ENCODE results near the gene ZNF568.
A peak's percentile ranks its signal among the peaks of the same experiment; 100 is the strongest.

Gene ZNF568

GRCh38 chr19:36915992-36916830 lies at the start of gene ZNF568, which contains the start of gene ZNF829:
ZNF568 (plus strand) TSS chr19:36916332; CDS start chr19:36922771, 6,439 bp downstream.
ZNF829 (minus strand) TSS chr19:36916291; CDS start chr19:36915167, 1,124 bp downstream.
- peak; percentile 92 for DNase-seq (ENCODE audit: low spot score)

DNA sequence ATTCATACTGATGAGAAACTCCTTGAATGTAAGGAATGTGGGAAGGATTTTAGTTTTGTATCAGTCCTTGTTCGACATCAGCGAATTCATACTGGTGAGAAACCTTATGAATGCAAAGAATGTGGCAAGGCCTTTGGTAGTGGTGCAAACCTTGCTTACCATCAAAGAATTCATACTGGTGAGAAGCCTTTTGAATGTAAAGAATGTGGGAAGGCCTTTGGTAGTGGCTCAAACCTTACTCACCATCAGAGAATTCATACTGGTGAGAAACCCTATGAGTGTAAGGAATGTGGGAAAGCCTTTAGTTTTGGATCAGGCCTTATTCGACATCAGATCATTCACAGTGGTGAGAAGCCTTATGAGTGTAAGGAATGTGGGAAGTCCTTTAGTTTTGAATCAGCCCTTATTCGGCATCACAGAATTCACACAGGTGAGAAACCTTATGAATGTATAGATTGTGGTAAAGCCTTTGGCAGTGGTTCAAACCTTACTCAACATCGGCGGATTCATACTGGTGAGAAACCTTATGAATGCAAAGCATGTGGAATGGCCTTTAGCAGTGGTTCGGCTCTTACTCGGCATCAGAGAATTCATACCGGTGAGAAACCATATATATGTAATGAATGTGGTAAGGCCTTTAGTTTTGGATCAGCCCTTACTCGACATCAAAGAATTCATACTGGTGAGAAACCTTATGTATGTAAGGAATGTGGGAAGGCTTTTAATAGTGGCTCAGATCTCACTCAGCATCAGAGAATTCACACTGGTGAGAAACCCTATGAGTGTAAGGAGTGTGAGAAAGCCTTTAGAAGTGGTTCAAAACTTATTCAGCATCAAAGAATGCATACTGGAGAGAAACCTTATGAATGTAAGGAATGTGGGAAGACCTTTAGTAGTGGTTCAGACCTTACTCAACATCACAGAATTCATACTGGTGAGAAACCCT lies 38.9 kb upstream of the ZNF568 start:
- no peak for DNase-seq (ENCODE audit: low spot score)

GRCh38 chr19:36891768-36892357 lies 24.3 kb upstream of the ZNF568 start:
- DNase-seq (ENCODE audit: low spot score), result no peak

DNA sequence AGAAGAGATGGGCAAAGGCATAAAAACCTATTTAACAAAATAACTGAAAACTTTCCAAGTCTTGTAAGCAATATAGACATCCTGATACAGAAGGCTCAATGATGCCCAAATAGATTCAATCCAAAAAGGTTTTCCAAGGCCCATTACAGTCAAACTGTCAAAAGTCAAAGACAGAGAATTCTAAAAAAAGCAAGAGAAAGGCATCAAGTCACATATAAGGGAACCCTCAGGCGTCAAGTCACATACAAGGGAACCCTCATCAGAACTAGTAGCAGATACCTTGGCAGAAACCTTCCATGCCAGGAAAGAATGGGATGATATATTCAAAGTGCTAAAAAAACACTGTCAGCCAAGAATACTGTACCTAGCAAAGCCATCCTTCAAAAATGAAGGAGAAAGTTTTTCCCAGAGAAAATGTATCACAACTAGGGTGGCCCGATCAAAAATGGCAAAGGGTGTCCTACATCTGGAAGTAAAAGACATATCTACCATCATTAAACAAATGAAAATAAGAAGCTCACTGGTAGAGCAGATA lies 21.2 kb upstream of the ZNF568 start:
- no peak for DNase-seq (ENCODE audit: low spot score)

DNA sequence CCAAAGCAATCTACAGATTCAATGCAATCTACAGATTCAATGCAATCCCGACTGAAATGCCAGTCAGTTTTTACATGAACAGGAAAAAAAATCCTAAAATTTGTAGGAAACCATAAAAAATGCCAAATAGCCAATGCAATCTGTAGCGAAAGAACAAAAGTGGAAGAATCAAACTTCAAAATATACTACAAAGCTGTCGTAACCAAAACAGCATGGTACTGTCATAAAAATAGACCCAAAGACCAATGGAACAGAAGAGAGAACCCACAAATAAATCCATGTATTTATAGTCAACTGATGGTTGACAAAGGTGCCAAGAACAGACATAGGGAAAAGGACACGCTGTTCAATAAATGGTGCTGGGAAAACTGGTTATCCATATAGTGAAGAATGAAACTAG lies 17.7 kb upstream of the ZNF568 start:
- no peak for DNase-seq (ENCODE audit: low spot score)

GRCh38 chr19:36916991-36917390 lies 859 bp downstream of the ZNF568 start:
- DNase-seq (ENCODE audit: low spot score), result peak; percentile 31

DNA sequence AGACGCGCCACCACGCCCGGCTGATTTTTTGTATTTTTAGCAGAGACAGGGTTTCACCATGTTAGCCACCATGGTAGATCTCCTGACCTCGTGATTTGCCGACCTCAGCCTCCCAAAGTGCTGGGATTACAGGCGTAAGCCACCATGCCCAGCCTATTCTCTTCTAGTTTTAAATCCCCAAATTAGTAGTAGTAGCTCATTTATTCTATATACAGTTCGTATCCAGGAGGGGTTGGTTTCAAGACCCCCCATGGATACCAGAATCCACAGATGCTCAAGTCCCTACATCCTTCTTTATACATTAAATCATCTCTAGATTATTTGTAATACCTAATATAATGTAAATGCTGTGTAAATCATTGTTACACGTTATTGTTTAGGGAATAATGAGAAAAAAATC lies 2.0 kb downstream of the ZNF568 start:
- no peak for DNase-seq (ENCODE audit: low spot score)

GRCh38 chr19:36931684-36932083 lies 15.6 kb downstream of the ZNF568 start:
- DNase-seq (ENCODE audit: low spot score), result no peak

GRCh38 chr19:36939153-36939552 lies 23.0 kb downstream of the ZNF568 start:
- peak; percentile 2 for DNase-seq (ENCODE audit: low spot score)

DNA sequence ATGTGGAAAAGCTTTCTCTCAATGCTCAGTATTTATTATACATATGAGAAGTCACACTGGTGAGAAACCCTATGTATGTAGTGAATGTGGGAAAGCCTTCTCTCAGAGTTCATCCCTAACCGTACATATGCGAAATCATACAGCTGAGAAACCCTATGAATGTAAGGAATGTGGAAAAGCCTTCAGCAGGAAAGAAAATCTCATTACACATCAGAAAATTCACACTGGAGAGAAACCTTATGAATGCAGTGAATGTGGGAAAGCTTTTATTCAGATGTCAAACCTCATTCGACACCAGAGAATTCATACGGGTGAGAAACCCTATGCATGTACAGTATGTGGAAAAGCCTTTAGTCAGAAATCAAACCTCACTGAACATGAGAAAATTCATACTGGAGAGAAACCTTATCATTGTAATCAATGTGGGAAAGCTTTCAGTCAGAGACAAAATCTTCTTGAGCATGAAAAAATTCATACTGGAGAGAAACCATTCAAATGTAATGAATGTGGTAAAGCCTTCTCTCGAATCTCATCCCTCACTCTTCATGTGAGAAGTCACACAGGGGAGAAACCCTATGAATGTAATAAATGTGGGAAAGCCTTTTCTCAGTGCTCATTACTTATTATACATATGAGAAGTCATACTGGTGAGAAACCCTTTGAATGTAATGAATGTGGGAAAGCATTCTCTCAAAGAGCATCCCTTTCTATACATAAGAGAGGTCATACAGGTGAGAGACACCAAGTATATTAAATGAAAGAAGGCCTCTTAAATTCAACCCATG lies 34.4 kb downstream of the ZNF568 start:
- DNase-seq (ENCODE audit: low spot score), result no peak

- no peak for DNase-seq (ENCODE audit: low spot score)
Measured at GRCh38 chr19:36962346-36962745, 46.2 kb downstream of the ZNF568 start.

DNA sequence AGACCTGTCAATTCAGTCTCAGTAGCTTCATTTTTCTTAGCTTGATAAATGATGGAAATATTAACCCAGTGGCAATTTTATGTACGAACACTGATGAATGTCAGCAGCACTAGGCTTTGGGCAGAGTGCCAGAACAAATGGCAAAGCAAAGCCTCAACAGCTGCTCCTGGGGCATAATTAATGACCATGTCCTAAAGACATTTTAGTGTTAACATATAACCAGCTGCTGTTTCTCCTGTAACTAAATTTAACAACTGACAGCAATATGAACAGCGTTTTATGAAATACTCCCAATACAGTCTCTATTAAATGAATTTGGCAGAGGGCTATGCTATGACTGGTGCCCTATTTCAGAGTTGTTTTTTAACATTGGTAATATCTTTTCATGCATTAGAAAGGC lies 47.1 kb downstream of the ZNF568 start:
- DNase-seq (ENCODE audit: low spot score), result no peak

GRCh38 chr19:36972571-36972970 lies 56.4 kb downstream of the ZNF568 start:
- no peak for DNase-seq (ENCODE audit: low spot score)

DNA sequence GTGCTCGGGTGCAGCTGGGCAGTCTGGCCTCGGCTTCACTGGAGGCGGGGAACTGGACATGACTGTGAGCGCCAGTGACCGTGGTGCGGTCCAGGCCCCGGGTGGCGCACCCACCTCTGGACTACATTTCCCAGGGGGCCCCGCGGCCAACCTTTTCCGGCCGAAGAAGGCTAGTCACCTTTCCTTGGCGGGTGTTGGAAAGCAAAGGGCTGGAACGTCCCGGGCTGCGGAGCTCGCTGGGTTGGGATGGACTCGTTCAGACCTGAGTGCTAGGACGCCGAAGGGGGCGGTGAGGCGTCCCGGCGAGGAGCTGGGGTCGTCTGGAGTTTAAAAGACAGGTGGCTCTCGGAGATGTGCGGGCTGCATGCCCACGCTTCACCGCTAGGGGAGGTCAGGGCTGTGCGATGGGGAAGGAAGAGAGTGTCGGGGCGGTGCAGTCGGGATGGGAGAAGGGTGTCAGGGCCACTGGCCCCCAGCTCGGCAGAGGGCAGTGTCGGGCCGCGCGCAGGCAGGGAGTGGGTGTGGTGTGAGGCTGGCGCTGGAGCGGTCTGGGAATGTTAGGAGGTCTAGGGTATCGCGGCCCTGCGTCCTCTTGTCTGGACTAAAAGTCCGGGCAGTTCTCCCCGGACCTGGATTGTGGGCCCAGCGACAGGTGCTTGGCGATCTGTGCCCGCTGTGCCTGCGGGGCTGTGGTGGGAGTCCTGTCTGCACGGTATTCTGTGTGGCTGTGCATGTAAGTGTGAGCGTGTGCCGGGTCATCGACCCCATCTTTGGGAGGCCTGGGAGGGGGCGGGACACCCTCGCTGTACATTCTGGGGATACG lies 57.1 kb downstream of the ZNF568 start:
- peak; percentile 88 for DNase-seq (ENCODE audit: low spot score)

- peak; percentile 5 for DNase-seq (ENCODE audit: low spot score)
Measured at GRCh38 chr19:36973844-36974195, 57.7 kb downstream of the ZNF568 start.

GRCh38 chr19:36986131-36986530 lies 70.0 kb downstream of the ZNF568 start:
- no peak for DNase-seq (ENCODE audit: low spot score)

GRCh38 chr19:36986601-36987000 lies 70.5 kb downstream of the ZNF568 start:
- DNase-seq (ENCODE audit: low spot score), result no peak

DNA sequence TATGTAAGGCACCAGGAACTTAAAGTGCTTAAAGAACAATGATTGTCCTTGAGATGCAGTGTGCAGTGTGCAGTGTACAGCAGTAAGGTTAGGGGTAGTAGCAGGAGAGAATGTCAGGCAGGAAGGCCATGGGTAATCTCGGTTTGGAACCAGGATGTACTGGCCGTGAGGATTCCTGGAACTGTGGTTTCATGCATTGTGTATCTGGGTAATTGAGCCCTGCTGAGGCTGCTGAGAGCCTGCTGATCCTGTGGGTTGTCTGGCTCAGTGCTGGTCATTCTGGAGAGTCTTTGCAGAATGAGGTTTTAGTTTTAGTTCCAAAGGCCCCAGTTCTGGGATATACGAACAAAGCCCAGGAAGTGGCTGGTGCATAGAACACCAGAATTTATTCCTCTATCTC lies 71.0 kb downstream of the ZNF568 start:
- no peak for DNase-seq (ENCODE audit: low spot score)

DNA sequence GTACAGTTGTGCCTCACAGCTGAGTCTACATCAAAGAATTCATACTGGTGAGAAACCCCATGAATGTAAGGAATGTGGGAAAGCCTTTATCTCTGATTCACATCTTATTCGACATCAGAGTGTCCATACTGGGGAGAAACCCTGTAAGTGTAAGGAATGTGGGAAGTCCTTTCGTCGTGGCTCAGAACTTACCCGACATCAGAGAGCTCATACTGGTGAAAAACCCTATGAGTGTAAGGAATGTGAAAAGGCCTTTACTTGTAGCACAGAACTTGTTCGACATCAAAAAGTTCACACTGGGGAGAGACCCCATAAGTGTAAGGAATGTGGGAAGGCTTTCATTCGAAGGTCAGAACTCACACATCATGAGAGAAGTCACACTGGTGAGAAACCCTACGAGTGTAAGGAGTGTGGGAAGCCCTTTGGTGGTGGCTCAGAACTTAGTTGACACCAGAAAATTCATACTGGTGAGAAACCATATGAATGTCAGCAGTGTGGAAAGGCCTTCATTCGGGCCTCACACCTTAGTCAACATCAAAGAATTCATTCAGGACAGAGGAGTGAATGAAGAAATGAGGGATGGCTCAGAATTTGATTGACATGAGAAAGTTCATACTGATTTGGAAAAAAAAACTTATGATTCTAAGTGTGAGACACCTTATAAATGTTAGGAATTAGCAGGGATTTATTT lies 81.2 kb downstream of the ZNF568 start:
- DNase-seq (ENCODE audit: low spot score), result no peak

DNA sequence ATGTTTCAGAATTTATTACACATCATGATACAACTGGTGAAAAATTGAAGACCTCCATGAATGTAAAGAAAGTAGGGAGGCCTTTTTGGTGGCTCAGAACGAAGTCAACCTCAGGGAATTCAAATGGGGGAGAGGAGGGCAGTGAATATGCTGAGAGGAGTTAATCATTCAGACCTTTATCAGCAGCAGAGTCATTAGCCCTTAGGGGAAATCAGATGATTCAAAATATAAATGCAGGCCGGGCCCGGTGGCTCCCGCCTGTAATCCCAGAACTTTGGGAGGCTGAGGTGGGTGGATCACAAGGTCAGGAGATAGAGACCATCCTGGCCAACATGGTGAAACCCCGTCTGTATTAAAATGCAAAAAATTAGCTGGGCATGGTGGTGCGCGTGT lies 81.7 kb downstream of the ZNF568 start:
- no peak for DNase-seq (ENCODE audit: low spot score)
